ENCODE data around the gene PRR4.

- no peak for TF ChIP-seq CTCF (IDR thresholded peaks at IDR 0.05; ENCODE audit: low read depth, low read length, poor library complexity, severe bottlenecking)
- no peak for TF ChIP-seq EZH2phosphoT487 (IDR thresholded peaks at IDR 0.05; ENCODE audit: borderline replicate concordance, low read length)
These were observed 40.0 kb upstream of the PRR4 start for GRCh38 chr12:10889226-10889625.
